ENCODE results near the gene TMEM50A.
"Not testable (repeated sequence)": the region's sequence is repeated elsewhere in the genome, so short reads cannot be mapped to it uniquely, and the experiment has no call there.

DNA sequence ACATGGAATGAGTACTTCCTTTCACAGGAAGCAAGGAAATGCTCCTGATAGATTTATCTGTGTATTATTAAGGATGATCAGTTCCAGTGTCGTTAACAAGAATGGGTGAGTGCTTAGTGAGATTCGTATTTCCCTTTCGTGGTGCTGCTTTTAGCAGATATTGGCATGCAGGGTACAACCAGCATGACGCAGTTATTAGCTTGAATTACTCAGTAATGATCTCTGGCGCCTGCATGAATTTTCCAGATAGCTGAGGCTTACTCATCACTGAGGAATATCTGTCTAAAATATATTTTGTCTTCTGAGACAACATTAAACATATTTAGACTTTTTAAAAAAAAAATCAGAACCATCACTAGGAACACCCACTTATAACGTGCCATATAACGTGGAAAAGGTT lies 33.6 kb downstream of the TMEM50A start:
- not testable (repeated sequence) for TF ChIP-seq EP300 (IDR thresholded peaks at IDR 0.05; ENCODE audit: low read length); POLR2AphosphoS5 (IDR thresholded peaks at IDR 0.05; ENCODE audit: control insufficient read depth, insufficient read depth, low read depth, low read length); ZNF274 (IDR thresholded peaks at IDR 0.05; ENCODE audit: borderline replicate concordance, low read depth, low read length); POLR3A (IDR thresholded peaks at IDR 0.05; ENCODE audit: borderline replicate concordance, extremely low read depth, insufficient read depth, insufficient read length); SP1 (CRISPR knock-in tag; IDR thresholded peaks at IDR 0.05)
- TF ChIP-seq, protein P1, sequence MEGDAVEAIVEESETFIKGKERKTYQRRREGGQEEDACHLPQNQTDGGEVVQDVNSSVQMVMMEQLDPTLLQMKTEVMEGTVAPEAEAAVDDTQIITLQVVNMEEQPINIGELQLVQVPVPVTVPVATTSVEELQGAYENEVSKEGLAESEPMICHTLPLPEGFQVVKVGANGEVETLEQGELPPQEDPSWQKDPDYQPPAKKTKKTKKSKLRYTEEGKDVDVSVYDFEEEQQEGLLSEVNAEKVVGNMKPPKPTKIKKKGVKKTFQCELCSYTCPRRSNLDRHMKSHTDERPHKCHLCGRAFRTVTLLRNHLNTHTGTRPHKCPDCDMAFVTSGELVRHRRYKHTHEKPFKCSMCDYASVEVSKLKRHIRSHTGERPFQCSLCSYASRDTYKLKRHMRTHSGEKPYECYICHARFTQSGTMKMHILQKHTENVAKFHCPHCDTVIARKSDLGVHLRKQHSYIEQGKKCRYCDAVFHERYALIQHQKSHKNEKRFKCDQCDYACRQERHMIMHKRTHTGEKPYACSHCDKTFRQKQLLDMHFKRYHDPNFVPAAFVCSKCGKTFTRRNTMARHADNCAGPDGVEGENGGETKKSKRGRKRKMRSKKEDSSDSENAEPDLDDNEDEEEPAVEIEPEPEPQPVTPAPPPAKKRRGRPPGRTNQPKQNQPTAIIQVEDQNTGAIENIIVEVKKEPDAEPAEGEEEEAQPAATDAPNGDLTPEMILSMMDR (IDR thresholded peaks at IDR 0.05 in 2 of 3, conservative IDR thresholded peaks at IDR 0.05 in 1 of 3; ENCODE audit: insufficient read depth in 2 of 3, low read depth in 1 of 3, low read length in 3 of 3): not testable (repeated sequence)
